Keratinocyte (primary cell): ENCODE data around the gene IRF4. TPM values are rescaled to one million over a fixed set of nuclear protein-coding genes. Genes with fewer than 3 reads are reported as not detected.

Experiments used
- DNase-seq: peaks from one replicate; pipeline ENCODE4 v3.0.0-alpha.2; 2011; ENCODE audit warnings: low read depth, missing footprints, low spot score
- FAIRE-seq: peaks from 2 replicates; lab custom pipeline; 2011; peaks lifted over from hg19 to GRCh38; lab: Jason Lieb, UNC
- H2AFZ ChIP-seq: 2 replicates; pipeline ENCODE4 v1.6.0; 2012; ENCODE audit warnings: low read length, control low read depth, inconsistent platforms; ENCODE audit not compliant: control insufficient read depth
- H3K27ac ChIP-seq: 2 replicates; pipeline ENCODE4 v1.5.1; 2011; ENCODE audit warnings: low read length; ENCODE audit not compliant: control insufficient read depth, insufficient read depth
- H3K27me3 ChIP-seq: 3 replicates; pipeline ENCODE4 v1.6.0; 2011; ENCODE audit warnings: low read length; ENCODE audit not compliant: control insufficient read depth, insufficient read depth; ENCODE audit errors: extremely low read depth
- H3K36me3 ChIP-seq, 2 experiments: 2 replicates in 1 of 2; 3 replicates in 1 of 2; pipeline ENCODE4 v1.5.1; 2011; ENCODE audit warnings: low read length in 2 of 2, mild to moderate bottlenecking in 1 of 2; ENCODE audit not compliant: control insufficient read depth in 2 of 2, insufficient read depth in 2 of 2; ENCODE audit errors: extremely low read depth in 1 of 2
- H3K4me1 ChIP-seq: 3 replicates; pipeline ENCODE4 v1.5.1; 2011; ENCODE audit warnings: low read length; ENCODE audit not compliant: control insufficient read depth, insufficient read depth; ENCODE audit errors: extremely low read depth
- H3K4me2 ChIP-seq: 3 replicates; pipeline ENCODE4 v1.6.0; 2011; ENCODE audit warnings: low read depth, low read length; ENCODE audit not compliant: control insufficient read depth, insufficient read depth; ENCODE audit errors: extremely low read depth
- H3K4me3 ChIP-seq, 3 experiments: fragments of 200-600 bp in 1 of 3; sonication (generic) in 1 of 3; 2 replicates in 2 of 3; 3 replicates in 1 of 3; pipeline ENCODE4 v1.5.1; 2011 to 2016; ENCODE audit warnings: low read length in 3 of 3, mild to moderate bottlenecking in 3 of 3, control low read depth in 2 of 3, inconsistent platforms in 1 of 3, low read depth in 1 of 3, mixed read lengths in 1 of 3, mixed run types in 1 of 3, moderate library complexity in 1 of 3; ENCODE audit not compliant: control insufficient read depth in 2 of 3, insufficient read depth in 2 of 3; ENCODE audit errors: extremely low read depth in 1 of 3
- H3K79me2 ChIP-seq: 2 replicates; pipeline ENCODE4 v1.6.0; 2012; ENCODE audit warnings: low read length; ENCODE audit not compliant: control insufficient read depth, insufficient read depth
- H3K9ac ChIP-seq: 3 replicates; pipeline ENCODE4 v1.6.0; 2011; ENCODE audit warnings: low read length; ENCODE audit not compliant: control insufficient read depth, insufficient read depth; ENCODE audit errors: extremely low read depth
- H3K9me1 ChIP-seq: 3 replicates; pipeline ENCODE4 v1.6.0; 2011; ENCODE audit warnings: low read length; ENCODE audit not compliant: control insufficient read depth, insufficient read depth; ENCODE audit errors: extremely low read depth
- H3K9me3 ChIP-seq: 2 replicates; pipeline ENCODE4 v1.5.1; 2012; ENCODE audit warnings: low read depth, low read length; ENCODE audit not compliant: control insufficient read depth
- H4K20me1 ChIP-seq: 3 replicates; pipeline ENCODE4 v1.6.0; 2011; ENCODE audit warnings: low read length; ENCODE audit not compliant: control insufficient read depth, insufficient read depth; ENCODE audit errors: extremely low read depth
- EZH2 ChIP-seq: IDR thresholded peaks from one replicate; pipeline ENCODE4 v1.6.1; 2012; ENCODE audit warnings: inconsistent platforms, mild to moderate bottlenecking, low read length, moderate library complexity
- dilution Hi-C: fragments of 300-500 bp; cut with MboI; formaldehyde crosslinking; loops from one replicate; pipeline ENCODE4 v1.7.0; 2020; ENCODE audit warnings: low sequenced_read_pairs; ENCODE audit not compliant: extremely low pct_ligation_motif_present
- polyA plus RNA-seq, 5 experiments: library from polyadenylated mRNA; depleted of rRNA in 3 of 5; stranded (reverse) in 3 of 5; stranded (forward) in 1 of 5; unstranded in 1 of 5; fragments of >200 nt; gene quantifications; 1 replicate in 1 of 5; 2 replicates in 3 of 5; 3 replicates in 1 of 5; pipeline versions ENCODE4 v1.2.1 to v1.2.3, GENCODE V29; 2011 to 2012; ENCODE audit warnings: missing spikeins in 2 of 5, low read depth in 1 of 5, low replicate concordance in 1 of 5
- TF ChIP-seq, protein P1 (sequence below), 3 experiments: IDR thresholded peaks in 1 of 3; conservative IDR thresholded peaks in 1 of 3; optimal IDR thresholded peaks in 1 of 3; 2 replicates in 2 of 3; 3 replicates in 1 of 3; pipeline versions ENCODE3 to v1.5.1; 2011; ENCODE audit warnings: low read length in 3 of 3, mild to moderate bottlenecking in 3 of 3, moderate library complexity in 2 of 3, control low read depth in 1 of 3, inconsistent platforms in 1 of 3; ENCODE audit not compliant: insufficient read depth in 2 of 3; ENCODE audit errors: extremely low read depth in 1 of 3

IRF4 gene
- polyA plus RNA-seq, 1 donor (not counting 4 experiments of a cell fraction or from before 2014, with no cell fraction given) = 0.12 TPM

DNA sequence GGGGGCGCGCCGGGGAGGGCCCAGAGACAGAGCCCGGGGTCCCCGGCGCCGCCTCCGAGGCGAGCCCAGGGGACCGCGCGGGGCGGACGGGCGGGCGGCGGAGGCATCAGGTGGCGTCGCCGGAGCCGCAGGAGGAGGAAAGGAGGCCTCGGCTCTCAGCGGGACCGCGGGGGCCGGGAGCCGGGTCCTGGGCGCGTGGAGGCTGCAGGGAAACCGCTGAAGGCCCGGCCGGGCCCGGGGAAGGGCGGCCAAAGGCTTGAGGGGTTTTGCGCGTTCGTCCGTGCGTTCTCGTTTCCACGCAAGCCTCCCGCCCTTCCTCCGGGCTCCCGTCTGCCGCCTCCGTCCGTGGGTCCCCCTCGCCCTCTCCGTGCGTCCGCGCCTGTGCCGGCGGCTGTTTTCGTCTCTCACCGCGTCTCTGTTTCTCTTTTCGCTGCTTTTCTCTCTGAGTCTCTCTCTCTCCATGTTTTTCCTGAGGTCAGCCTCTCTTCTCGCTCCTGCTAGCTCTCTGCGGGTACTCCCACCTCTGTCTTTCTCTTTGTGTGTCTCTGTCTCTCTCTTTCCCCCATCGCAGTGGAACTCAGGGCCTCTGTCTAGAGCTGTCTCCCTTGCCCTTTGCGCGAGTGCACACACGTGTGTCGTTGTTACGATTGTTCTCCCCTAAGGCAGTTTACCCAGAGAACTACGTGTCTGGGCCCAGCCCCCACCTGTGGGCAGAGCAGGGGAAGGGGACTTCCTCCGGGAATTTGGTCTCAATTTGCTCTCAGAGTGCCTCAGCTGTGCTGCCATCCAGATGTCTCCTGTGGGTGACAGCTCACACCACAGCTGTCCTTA, 2.1 kb downstream of the IRF4 start:
- Histone ChIP-seq H3K9ac (no peak overlapping the region), H3K9me3 (no peaks in the 10 kb centered on the region), H3K79me2 (no peaks in the 10 kb centered on the region), H3K4me1 (peaks cover 13% of the 10 kb centered on the region), H3K4me2 (peak overlapping the region; percentile 67), H3K27ac (no peak overlapping the region), H3K9me1 (no peaks in the 10 kb centered on the region), H3K27me3 (peaks cover 76% of the 10 kb centered on the region), H4K20me1 (no peaks in the 10 kb centered on the region), H2AFZ (peak overlapping the region; percentile 5), H3K36me3 (no peaks in the 10 kb centered on the region), H3K4me3 (peak overlapping the region in 1 of 3 experiments; percentile 43)
- FAIRE-seq (no peak), DNase-seq (no peak)
- TF ChIP-seq, protein P1, sequence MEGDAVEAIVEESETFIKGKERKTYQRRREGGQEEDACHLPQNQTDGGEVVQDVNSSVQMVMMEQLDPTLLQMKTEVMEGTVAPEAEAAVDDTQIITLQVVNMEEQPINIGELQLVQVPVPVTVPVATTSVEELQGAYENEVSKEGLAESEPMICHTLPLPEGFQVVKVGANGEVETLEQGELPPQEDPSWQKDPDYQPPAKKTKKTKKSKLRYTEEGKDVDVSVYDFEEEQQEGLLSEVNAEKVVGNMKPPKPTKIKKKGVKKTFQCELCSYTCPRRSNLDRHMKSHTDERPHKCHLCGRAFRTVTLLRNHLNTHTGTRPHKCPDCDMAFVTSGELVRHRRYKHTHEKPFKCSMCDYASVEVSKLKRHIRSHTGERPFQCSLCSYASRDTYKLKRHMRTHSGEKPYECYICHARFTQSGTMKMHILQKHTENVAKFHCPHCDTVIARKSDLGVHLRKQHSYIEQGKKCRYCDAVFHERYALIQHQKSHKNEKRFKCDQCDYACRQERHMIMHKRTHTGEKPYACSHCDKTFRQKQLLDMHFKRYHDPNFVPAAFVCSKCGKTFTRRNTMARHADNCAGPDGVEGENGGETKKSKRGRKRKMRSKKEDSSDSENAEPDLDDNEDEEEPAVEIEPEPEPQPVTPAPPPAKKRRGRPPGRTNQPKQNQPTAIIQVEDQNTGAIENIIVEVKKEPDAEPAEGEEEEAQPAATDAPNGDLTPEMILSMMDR (optimal IDR thresholded peaks at IDR 0.05 in 1 of 3, IDR thresholded peaks at IDR 0.05 in 1 of 3, conservative IDR thresholded peaks at IDR 0.05 in 1 of 3; ENCODE audit: extremely low read depth in 1 of 3, insufficient read depth in 2 of 3, low read length in 3 of 3) = no peak
- TF ChIP-seq EZH2 = peak; percentile 89
- dilution Hi-C loops = no loop called here

DNA sequence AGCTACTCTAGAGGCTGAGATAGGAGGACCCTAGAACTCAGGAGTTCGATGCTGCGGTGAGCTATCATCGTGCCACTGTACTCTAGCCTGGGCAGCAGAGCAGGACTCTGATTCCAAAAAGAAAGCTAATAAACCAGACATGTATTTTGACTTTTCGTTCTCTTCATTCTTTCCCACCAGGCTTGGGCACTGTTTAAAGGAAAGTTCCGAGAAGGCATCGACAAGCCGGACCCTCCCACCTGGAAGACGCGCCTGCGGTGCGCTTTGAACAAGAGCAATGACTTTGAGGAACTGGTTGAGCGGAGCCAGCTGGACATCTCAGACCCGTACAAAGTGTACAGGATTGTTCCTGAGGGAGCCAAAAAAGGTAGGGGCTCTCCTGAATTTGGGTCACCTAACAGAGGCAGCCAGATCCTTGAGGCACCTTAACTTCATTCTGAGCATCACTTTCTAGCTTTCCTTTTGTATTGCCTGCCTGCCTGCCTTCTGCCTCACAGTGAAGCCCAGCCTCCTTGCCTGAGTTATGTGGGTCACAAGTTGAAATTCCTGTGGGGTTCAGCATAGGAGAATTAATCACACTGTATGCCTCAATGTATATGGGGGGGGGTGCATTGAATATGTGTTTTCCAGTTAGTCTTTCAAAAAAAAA, 3.2 kb downstream of the IRF4 start:
- no peaks in the 10 kb centered on the region for H4K20me1 ChIP-seq
- H2AFZ ChIP-seq = no peak overlapping the region
- DNase-seq (no peak), FAIRE-seq (no peak)
- H3K36me3 ChIP-seq = no peaks in the 10 kb centered on the region
- H3K27ac ChIP-seq = no peak overlapping the region
- no peak for TF ChIP-seq EZH2
- TF ChIP-seq, protein P1 (optimal IDR thresholded peaks at IDR 0.05 in 1 of 3, IDR thresholded peaks at IDR 0.05 in 1 of 3, conservative IDR thresholded peaks at IDR 0.05 in 1 of 3; ENCODE audit: extremely low read depth in 1 of 3, insufficient read depth in 2 of 3, low read length in 3 of 3) = no peak
- H3K9me1 ChIP-seq = no peaks in the 10 kb centered on the region
- no peaks in the 10 kb centered on the region for H3K9me3 ChIP-seq
- H3K27me3 ChIP-seq = peaks cover 66% of the 10 kb centered on the region
- H3K4me2 ChIP-seq = no peak overlapping the region
- peaks cover 13% of the 10 kb centered on the region for H3K4me1 ChIP-seq
- dilution Hi-C loops = no loop called here
- no peak overlapping the region for H3K9ac ChIP-seq
- no peaks in the 10 kb centered on the region for H3K79me2 ChIP-seq
- no peak overlapping the region for H3K4me3 ChIP-seq
